GM21390 (cell line): ENCODE measurements around the gene RASSF5.
A peak's percentile ranks its signal among the peaks of the same experiment; 100 is the strongest.
"Not testable (repeated sequence)": the region's sequence is repeated elsewhere in the genome, so short reads cannot be mapped to it uniquely, and the experiment has no call there.

Source experiments
- ATAC-seq: cut with Tn5 transposase; IDR thresholded peaks from one replicate; pipeline ENCODE4 v1.9.1; 2021; ENCODE audit not compliant: unreplicated experiment

RASSF5 gene

GRCh38 chr1:206626396-206626795, 119.1 kb downstream of the RASSF5 start:
- not testable (repeated sequence) for ATAC-seq

GRCh38 chr1:206628916-206629315, 121.6 kb downstream of the RASSF5 start:
- ATAC-seq, result no peak

DNA sequence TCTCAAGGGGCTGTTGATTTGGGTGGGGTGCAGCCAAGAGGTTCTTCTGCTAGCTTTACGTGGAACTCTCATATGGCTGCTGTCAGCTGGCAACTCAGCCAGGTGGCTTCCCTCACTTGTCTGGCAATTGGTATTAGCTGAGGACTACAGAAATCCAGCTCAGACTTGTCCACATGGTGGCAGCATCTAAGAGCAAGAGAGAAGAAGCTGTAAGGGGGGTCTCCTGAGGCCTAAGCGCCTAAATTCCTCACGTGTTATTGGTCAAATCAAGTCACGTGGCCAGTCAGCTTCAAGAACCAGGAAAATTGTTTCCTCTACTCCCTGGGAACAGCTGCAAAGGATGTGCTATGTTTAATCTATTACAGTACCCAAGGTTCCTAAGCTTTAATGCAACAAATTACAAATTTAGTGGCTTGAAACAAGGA, 123.8 kb downstream of the RASSF5 start:
- ATAC-seq, result no peak

- ATAC-seq, result no peak
Observed at GRCh38 chr1:206633708-206634121, 126.4 kb downstream of the RASSF5 start.

DNA sequence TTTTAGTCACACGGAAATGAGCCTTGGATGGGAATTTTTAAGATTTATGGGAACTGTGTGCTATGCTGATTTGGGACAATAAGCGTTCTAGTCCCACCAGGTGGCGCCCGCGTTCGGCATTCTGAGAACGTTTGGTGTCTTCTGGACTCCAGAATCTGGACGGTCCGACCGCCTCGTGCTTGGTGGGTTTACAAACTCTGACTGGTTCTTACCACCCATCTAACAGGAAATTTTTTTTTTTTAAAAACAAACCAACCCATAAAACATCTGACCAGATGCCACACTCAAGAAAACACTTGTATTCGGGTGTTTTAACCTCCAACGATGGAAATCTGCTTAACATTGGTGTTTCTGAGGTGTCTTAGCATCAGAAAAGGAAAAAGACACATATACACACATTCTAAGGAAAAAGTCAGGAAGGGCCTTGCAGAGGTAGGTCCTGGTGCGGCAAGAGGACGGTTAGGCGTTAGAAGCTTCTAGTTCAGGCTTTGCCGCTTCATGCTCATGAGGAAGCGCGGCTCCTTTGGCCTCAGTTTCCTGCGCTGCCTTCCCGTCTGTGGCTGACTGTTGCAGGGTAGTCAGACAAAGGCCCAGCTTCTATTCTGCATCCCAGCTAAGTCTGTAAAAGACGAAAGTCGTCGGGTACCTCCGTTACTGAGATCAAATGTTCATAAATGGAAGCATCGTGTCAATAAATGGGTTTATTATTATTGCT, 127.2 kb downstream of the RASSF5 start:
- no peak for ATAC-seq

GRCh38 chr1:206635080-206635977, 128.0 kb downstream of the RASSF5 start, which contains the start of gene DYRK3:
TSS of gene DYRK3 (plus strand) at chr1:206635536. CDS start at chr1:206635704, 168 bp downstream.
- peak; percentile 87 for ATAC-seq

GRCh38 chr1:206635978-206636345, 128.6 kb downstream of the RASSF5 start:
- peak; percentile 3 for ATAC-seq

- no peak for ATAC-seq
Observed at GRCh38 chr1:206636671-206637070, 129.3 kb downstream of the RASSF5 start.

GRCh38 chr1:206637605-206638004, 130.3 kb downstream of the RASSF5 start:
- ATAC-seq, result no peak
